Mesothelial cell of epicardium (in vitro differentiated cells): ENCODE data around the gene CD300LG. TPM values are rescaled to one million over a fixed set of nuclear protein-coding genes. Genes with fewer than 3 reads are reported as not detected.
"Not testable (repeated sequence)": the region's sequence is repeated elsewhere in the genome, so short reads cannot be mapped to it uniquely, and the experiment has no call there.

Experiments
- DNase-seq, 2 experiments: peaks; one replicate each; pipeline ENCODE4 v3.0.0; 2021; ENCODE audit warnings: low spot score in 2 of 2; ENCODE audit not compliant: unreplicated experiment in 2 of 2
- H3K27ac Mint-ChIP-seq: 2 replicates; pipeline ENCODE4 v1.8.0; 2021; ENCODE audit warnings: mixed read lengths
- H3K27me3 Mint-ChIP-seq: 2 replicates; pipeline ENCODE4 v1.8.0; 2021; ENCODE audit warnings: low read depth, mixed read lengths
- H3K36me3 Mint-ChIP-seq: 2 replicates; pipeline ENCODE4 v1.8.0; 2021; ENCODE audit warnings: mixed read lengths
- H3K4me1 Mint-ChIP-seq: 2 replicates; pipeline ENCODE4 v1.8.0; 2021; ENCODE audit warnings: mixed read lengths
- H3K4me3 Mint-ChIP-seq: 2 replicates; pipeline ENCODE4 v1.8.0; 2021; ENCODE audit warnings: mild to moderate bottlenecking, moderate library complexity, mixed read lengths
- H3K9me3 Mint-ChIP-seq: 2 replicates; pipeline ENCODE4 v1.8.0; 2021; ENCODE audit warnings: mixed read lengths
- CTCF ChIP-seq: fragments of 200-600 bp; sonication (generic); IDR thresholded peaks from one replicate; pipeline ENCODE4 v1.5.0; 2021; ENCODE audit warnings: antibody characterized with exemption; ENCODE audit not compliant: unreplicated experiment
- total RNA-seq: library from RNA; stranded (reverse); gene quantifications from 3 replicates; pipeline ENCODE4 v1.2.1, GENCODE V29; 2021

CD300LG gene
- total RNA-seq, 1 donor from 2014 or later = not detected

GRCh38 chr17:43860927-43861622, 14.1 kb downstream of the CD300LG start:
- no peaks in the 10 kb centered on the region for H3K9me3 Mint-ChIP-seq
- DNase-seq = no peak
- H3K4me3 Mint-ChIP-seq = no peak overlapping the region
- no peak for TF ChIP-seq CTCF
- peaks cover 7% of the 10 kb centered on the region for H3K27me3 Mint-ChIP-seq
- H3K4me1 Mint-ChIP-seq = peaks cover 6% of the 10 kb centered on the region
- no peak overlapping the region for H3K27ac Mint-ChIP-seq
- H3K36me3 Mint-ChIP-seq = no peaks in the 10 kb centered on the region

- Mint-ChIP-seq H3K36me3 (no peaks in the 10 kb centered on the region), H3K27me3 (peaks cover 8% of the 10 kb centered on the region), H3K4me1 (peaks cover 6% of the 10 kb centered on the region), H3K4me3 (no peak overlapping the region), H3K9me3 (peaks cover 3% of the 10 kb centered on the region), H3K27ac (no peak overlapping the region)
- TF ChIP-seq CTCF = no peak
- no peak for DNase-seq
These were observed 15.0 kb downstream of the CD300LG start for GRCh38 chr17:43861960-43862359.

GRCh38 chr17:43864161-43864984, 17.4 kb downstream of the CD300LG start:
- DNase-seq = no peak
- peaks cover 13% of the 10 kb centered on the region for H3K9me3 Mint-ChIP-seq
- no peak for TF ChIP-seq CTCF
- H3K4me3 Mint-ChIP-seq = no peak overlapping the region
- peak overlapping the region; percentile 1 for H3K27ac Mint-ChIP-seq
- no peaks in the 10 kb centered on the region for H3K36me3 Mint-ChIP-seq
- peaks cover 24% of the 10 kb centered on the region for H3K27me3 Mint-ChIP-seq
- peaks cover 6% of the 10 kb centered on the region for H3K4me1 Mint-ChIP-seq

- peaks cover 30% of the 10 kb centered on the region for H3K27me3 Mint-ChIP-seq
- H3K4me1 Mint-ChIP-seq = peaks cover 14% of the 10 kb centered on the region
- H3K4me3 Mint-ChIP-seq = no peak overlapping the region
- no peak for DNase-seq
- no peak for TF ChIP-seq CTCF
- H3K27ac Mint-ChIP-seq = no peak overlapping the region
- H3K36me3 Mint-ChIP-seq = no peaks in the 10 kb centered on the region
- peaks cover 13% of the 10 kb centered on the region for H3K9me3 Mint-ChIP-seq
These were observed 21.4 kb downstream of the CD300LG start for GRCh38 chr17:43868226-43868994.

GRCh38 chr17:43869031-43869430, 22.1 kb downstream of the CD300LG start:
- not testable (repeated sequence) for DNase-seq, H3K27ac Mint-ChIP-seq, H3K4me3 Mint-ChIP-seq, H3K36me3 Mint-ChIP-seq
- Mint-ChIP-seq H3K4me1 (peaks cover 14% of the 10 kb centered on the region), H3K27me3 (peaks cover 30% of the 10 kb centered on the region), H3K9me3 (peaks cover 13% of the 10 kb centered on the region)
